Measurements from ENCODE around the gene ZBTB21. TPM values are rescaled to one million over a fixed set of nuclear protein-coding genes. Genes with fewer than 3 reads are reported as not detected.
"Not testable (repeated sequence)": the region's sequence is repeated elsewhere in the genome, so short reads cannot be mapped to it uniquely, and the experiment has no call there.

The ZBTB21 gene
- total RNA-seq, 1 donor from 2014 or later: 16.5 TPM

GRCh38 chr21:42000908-42001307 is 9.3 kb downstream of the ZBTB21 start:
- intact Hi-C loops (cut with micrococcal nuclease): loop anchor here (5.0 to 10.0 kb wide), 4 partner anchors 184 to 574 kb away; partner anchors contain the start of genes MX1 and UBASH3A

- intact Hi-C loops (cut with micrococcal nuclease): no loop called here
Observed at GRCh38 chr21:41997657-41998056, 12.5 kb downstream of the ZBTB21 start.

GRCh38 chr21:41995577-41995976 is 14.6 kb downstream of the ZBTB21 start:
- intact Hi-C loops (cut with micrococcal nuclease): no loop called here

- intact Hi-C loops (cut with micrococcal nuclease): not testable (repeated sequence)
Observed at GRCh38 chr21:41994613-41995012, 15.5 kb downstream of the ZBTB21 start.

GRCh38 chr21:41993744-41994143 is 16.4 kb downstream of the ZBTB21 start:
- intact Hi-C loops (cut with micrococcal nuclease): no loop called here

GRCh38 chr21:41992576-41992975 is 17.6 kb downstream of the ZBTB21 start:
- intact Hi-C loops (cut with micrococcal nuclease): no loop called here

GRCh38 chr21:41991659-41992058 is 18.5 kb downstream of the ZBTB21 start:
- intact Hi-C loops (cut with micrococcal nuclease): no loop called here

GRCh38 chr21:41989698-41990097 is 20.5 kb downstream of the ZBTB21 start:
- intact Hi-C loops (cut with micrococcal nuclease): no loop called here

- intact Hi-C loops (cut with micrococcal nuclease): no loop called here
Observed at GRCh38 chr21:41987310-41987709, 22.9 kb downstream of the ZBTB21 start.

- intact Hi-C loops (cut with micrococcal nuclease): no loop called here
Observed at GRCh38 chr21:41985662-41986416, 24.3 kb downstream of the ZBTB21 start.

- intact Hi-C loops (cut with micrococcal nuclease): no loop called here
Observed at GRCh38 chr21:41983229-41983628, 26.9 kb downstream of the ZBTB21 start.

- intact Hi-C loops (cut with micrococcal nuclease): no loop called here
Observed at GRCh38 chr21:41980561-41980960, 29.6 kb downstream of the ZBTB21 start.

- intact Hi-C loops (cut with micrococcal nuclease): no loop called here
Observed at GRCh38 chr21:41979751-41980369, 30.3 kb downstream of the ZBTB21 start.

GRCh38 chr21:41979335-41979734 is 30.8 kb downstream of the ZBTB21 start:
- intact Hi-C loops (cut with micrococcal nuclease): no loop called here

- intact Hi-C loops (cut with micrococcal nuclease): no loop called here
Observed at GRCh38 chr21:41977034-41977950, 32.9 kb downstream of the ZBTB21 start.

GRCh38 chr21:41976611-41977010 is 33.5 kb downstream of the ZBTB21 start:
- intact Hi-C loops (cut with micrococcal nuclease): no loop called here

- intact Hi-C loops (cut with micrococcal nuclease): no loop called here
Observed at GRCh38 chr21:41975391-41976272, 34.5 kb downstream of the ZBTB21 start.

GRCh38 chr21:41974752-41975053 is 35.5 kb downstream of the ZBTB21 start:
- intact Hi-C loops (cut with micrococcal nuclease): no loop called here

- intact Hi-C loops (cut with micrococcal nuclease): no loop called here
Observed at GRCh38 chr21:41973861-41974751, 36.1 kb downstream of the ZBTB21 start.

- intact Hi-C loops (cut with micrococcal nuclease): no loop called here
Observed at GRCh38 chr21:41973427-41973831, 36.7 kb downstream of the ZBTB21 start.
